Activated CD4-positive, alpha-beta T cell treated with anti-CD3 and anti-CD28 coated beads, Interleukin-10, Interleukin-2, amounts not matched to agents 100 ng/mL and 50 ng/mL, durations not matched to agents 16 hours and 8 hours (primary cell): ENCODE results near the gene LMBR1.
"Not testable (repeated sequence)": the region's sequence is repeated elsewhere in the genome, so short reads cannot be mapped to it uniquely, and the experiment has no call there.

Experiments
- DNase-seq: peaks from one replicate; pipeline ENCODE4 v3.0.0-alpha.2; 2020

Gene LMBR1

GRCh38 chr7:156892821-156893706 lies at the start of gene LMBR1:
TSS of gene LMBR1 (minus strand) at chr7:156893183. CDS start at chr7:156892993, 190 bp downstream.
- DNase-seq: peak; percentile 96

GRCh38 chr7:156942708-156943090 lies 49.7 kb upstream of the LMBR1 start:
- DNase-seq: no peak

GRCh38 chr7:156941393-156942182 lies 48.6 kb upstream of the LMBR1 start:
- DNase-seq: no peak

GRCh38 chr7:156940421-156941122 lies 47.6 kb upstream of the LMBR1 start:
- no peak for DNase-seq

- DNase-seq: not testable (repeated sequence)
Measured at GRCh38 chr7:156936766-156937165, 43.8 kb upstream of the LMBR1 start.

- no peak for DNase-seq
Measured at GRCh38 chr7:156935250-156935649, 42.3 kb upstream of the LMBR1 start.

GRCh38 chr7:156932006-156932405 lies 39.0 kb upstream of the LMBR1 start:
- no peak for DNase-seq

- DNase-seq: no peak
Measured at GRCh38 chr7:156929789-156930539, 37.0 kb upstream of the LMBR1 start.

GRCh38 chr7:156928406-156928747 lies 35.4 kb upstream of the LMBR1 start:
- DNase-seq: no peak

GRCh38 chr7:156927571-156928405 lies 34.8 kb upstream of the LMBR1 start:
- DNase-seq: no peak

- DNase-seq: not testable (repeated sequence)
Measured at GRCh38 chr7:156925821-156926220, 32.8 kb upstream of the LMBR1 start.

- not testable (repeated sequence) for DNase-seq
Measured at GRCh38 chr7:156922304-156922703, 29.3 kb upstream of the LMBR1 start.

- DNase-seq: not testable (repeated sequence)
Measured at GRCh38 chr7:156920487-156921373, 27.7 kb upstream of the LMBR1 start.

GRCh38 chr7:156920076-156920475 lies 27.1 kb upstream of the LMBR1 start:
- DNase-seq: no peak

- no peak for DNase-seq
Measured at GRCh38 chr7:156919132-156919713, 26.2 kb upstream of the LMBR1 start.

GRCh38 chr7:156918635-156919034 lies 25.7 kb upstream of the LMBR1 start:
- peak; percentile 85 for DNase-seq

GRCh38 chr7:156909574-156910252 lies 16.7 kb upstream of the LMBR1 start:
- not testable (repeated sequence) for DNase-seq

GRCh38 chr7:156907656-156908055 lies 14.7 kb upstream of the LMBR1 start:
- no peak for DNase-seq

- DNase-seq: no peak
Measured at GRCh38 chr7:156906200-156906649, 13.2 kb upstream of the LMBR1 start.
